Endothelial cell of umbilical vein (primary cell): ENCODE measurements around the gene EGR1. TPM values are rescaled to one million over a fixed set of nuclear protein-coding genes. Genes with fewer than 3 reads are reported as not detected.

Experiments used
- BruUV-seq: library from RNA; stranded (reverse); fragments of 400-500 nt; replicated peaks from 2 replicates; lab custom pipeline; 2021; lab: Mats Ljungman, UMichigan
- CTCF ChIA-PET: fragments of 300-600, 350-600 bp; sonication (Branson Sonifier 250); formaldehyde crosslinking; loops from one replicate; lab custom pipeline; 2021; ENCODE audit warnings: antibody characterized with exemption, inconsistent platforms; lab: Charles Lee
- POLR2A ChIA-PET: fragments of 300-600, 350-600 bp; sonication (Branson Sonifier 250); formaldehyde crosslinking; loops from one replicate; lab custom pipeline; 2021; ENCODE audit warnings: antibody characterized with exemption, inconsistent platforms; lab: Charles Lee
- DNase-seq: peaks from one replicate; pipeline ENCODE4 v3.0.0-alpha.2; 2011; ENCODE audit warnings: low read depth, low spot score
- FAIRE-seq: peaks from 2 replicates; lab custom pipeline; 2011; peaks lifted over from hg19 to GRCh38; lab: Jason Lieb, UNC
- H2AFZ ChIP-seq: 2 replicates; pipeline ENCODE4 v1.6.0; 2012; ENCODE audit warnings: low read depth, low read length, control low read depth, inconsistent platforms
- H3K27ac ChIP-seq: 2 replicates; pipeline ENCODE4 v1.5.1; 2011; ENCODE audit warnings: low read depth, mild to moderate bottlenecking, control low read depth, low read length, moderate library complexity; ENCODE audit not compliant: insufficient read depth
- H3K27me3 ChIP-seq, 2 experiments: 2 replicates each; pipeline versions ENCODE4 v1.6.0 to v1.6.1; 2011; ENCODE audit warnings: low read length in 2 of 2, mixed read lengths in 1 of 2; ENCODE audit not compliant: control insufficient read depth in 2 of 2, insufficient read depth in 2 of 2
- H3K36me3 ChIP-seq, 2 experiments: 2 replicates in 1 of 2; 3 replicates in 1 of 2; pipeline ENCODE4 v1.5.1; 2011; ENCODE audit warnings: low read length in 2 of 2, mild to moderate bottlenecking in 1 of 2, moderate library complexity in 1 of 2; ENCODE audit not compliant: control insufficient read depth in 2 of 2, insufficient read depth in 2 of 2; ENCODE audit errors: extremely low read depth in 1 of 2
- H3K4me1 ChIP-seq: 3 replicates; pipeline ENCODE4 v1.5.1; 2011; ENCODE audit warnings: mild to moderate bottlenecking, low read length; ENCODE audit not compliant: control insufficient read depth, insufficient read depth; ENCODE audit errors: extremely low read depth
- H3K4me2 ChIP-seq: 2 replicates; pipeline ENCODE4 v1.6.1; 2011; ENCODE audit warnings: low read length, control low read depth, mixed read lengths; ENCODE audit not compliant: insufficient read depth
- H3K4me3 ChIP-seq, 3 experiments: fragments of 200-600 bp in 1 of 3; sonication (generic), shearing (Covaris generic) in 1 of 3; replicated peaks in 1 of 3; 2 replicates each; pipeline ENCODE4 v1.5.1; 2011 to 2016; ENCODE audit warnings: control low read depth in 3 of 3, low read length in 3 of 3, mild to moderate bottlenecking in 2 of 3, inconsistent platforms in 1 of 3, low read depth in 1 of 3, moderate library complexity in 1 of 3; ENCODE audit not compliant: insufficient read depth in 1 of 3
- H3K79me2 ChIP-seq: 2 replicates; pipeline ENCODE4 v1.6.0; 2012; ENCODE audit warnings: low read length, inconsistent platforms; ENCODE audit not compliant: control insufficient read depth, insufficient read depth
- H3K9ac ChIP-seq: replicated peaks from 2 replicates; pipeline ENCODE3; 2011; ENCODE audit warnings: low read length, control low read depth; ENCODE audit not compliant: insufficient read depth; ENCODE audit errors: extremely low read depth
- H3K9me1 ChIP-seq: replicated peaks from 3 replicates; pipeline ENCODE4 v1.6.0; 2011; ENCODE audit warnings: mild to moderate bottlenecking, low read length; ENCODE audit not compliant: control insufficient read depth, insufficient read depth; ENCODE audit errors: extremely low read depth
- H3K9me3 ChIP-seq: replicated peaks from 2 replicates; pipeline ENCODE4 v1.5.1; 2012; ENCODE audit warnings: low read length, inconsistent platforms; ENCODE audit not compliant: control insufficient read depth, insufficient read depth
- H4K20me1 ChIP-seq: replicated peaks from 2 replicates; pipeline ENCODE3; 2011; ENCODE audit warnings: mild to moderate bottlenecking, low read length; ENCODE audit not compliant: control insufficient read depth, insufficient read depth; ENCODE audit errors: extremely low read depth
- EZH2 ChIP-seq: IDR thresholded peaks from 2 replicates; pipeline ENCODE4 v1.6.1; 2012; ENCODE audit warnings: borderline replicate concordance, low read depth, mild to moderate bottlenecking, moderate library complexity, low read length, inconsistent platforms; ENCODE audit not compliant: severe bottlenecking
- GATA2 ChIP-seq: IDR thresholded peaks from 2 replicates; pipeline ENCODE4 v1.7.0; 2011; ENCODE audit warnings: low read depth, mild to moderate bottlenecking, moderate library complexity, mixed read lengths, low read length; ENCODE audit not compliant: insufficient read length, insufficient read depth
- MYC ChIP-seq: IDR thresholded peaks from one replicate; pipeline ENCODE4 v1.6.1; 2011; ENCODE audit warnings: mild to moderate bottlenecking, low read depth, low read length
- dilution Hi-C: fragments of 300-500 bp; cut with MboI; formaldehyde crosslinking; loops from one replicate; pipeline ENCODE4 v1.15.0; 2019; ENCODE audit warnings: low sequenced_read_pairs; ENCODE audit not compliant: extremely low pct_ligation_motif_present
- intact Hi-C: fragments of 100-400 bp; cut with micrococcal nuclease; formaldehyde crosslinking; loops from one replicate; pipeline ENCODE4 v1.10.0; 2022
- polyA plus RNA-seq, 4 experiments: library from polyadenylated mRNA; depleted of rRNA in 3 of 4; stranded (reverse) in 3 of 4; unstranded in 1 of 4; fragments of >200 nt; gene quantifications; 2 replicates each; pipeline versions ENCODE4 v1.2.1 to v1.2.3, GENCODE V29; 2011 to 2012; ENCODE audit warnings: missing spikeins in 1 of 4
- total RNA-seq: library from RNA; stranded (reverse); gene quantifications from 2 replicates; pipeline ENCODE4 v1.2.3, GENCODE V29; 2021
- TF ChIP-seq, protein P1 (sequence below), 2 donors: IDR thresholded peaks; 1 replicate in 1 of 2; 2 replicates in 1 of 2; pipeline ENCODE4 v1.5.1; 2011; ENCODE audit warnings: low read length in 2 of 2, mild to moderate bottlenecking in 2 of 2, moderate library complexity in 2 of 2, control low read depth in 1 of 2, inconsistent platforms in 1 of 2, low read depth in 1 of 2; ENCODE audit not compliant: insufficient read depth in 1 of 2; ENCODE audit errors: extremely low read depth in 1 of 2

The EGR1 gene
- total and polyA plus RNA-seq, 2 donors (not counting 3 experiments of a cell fraction or from before 2014, with no cell fraction given) = 5.5 to 6.5 TPM

DNA sequence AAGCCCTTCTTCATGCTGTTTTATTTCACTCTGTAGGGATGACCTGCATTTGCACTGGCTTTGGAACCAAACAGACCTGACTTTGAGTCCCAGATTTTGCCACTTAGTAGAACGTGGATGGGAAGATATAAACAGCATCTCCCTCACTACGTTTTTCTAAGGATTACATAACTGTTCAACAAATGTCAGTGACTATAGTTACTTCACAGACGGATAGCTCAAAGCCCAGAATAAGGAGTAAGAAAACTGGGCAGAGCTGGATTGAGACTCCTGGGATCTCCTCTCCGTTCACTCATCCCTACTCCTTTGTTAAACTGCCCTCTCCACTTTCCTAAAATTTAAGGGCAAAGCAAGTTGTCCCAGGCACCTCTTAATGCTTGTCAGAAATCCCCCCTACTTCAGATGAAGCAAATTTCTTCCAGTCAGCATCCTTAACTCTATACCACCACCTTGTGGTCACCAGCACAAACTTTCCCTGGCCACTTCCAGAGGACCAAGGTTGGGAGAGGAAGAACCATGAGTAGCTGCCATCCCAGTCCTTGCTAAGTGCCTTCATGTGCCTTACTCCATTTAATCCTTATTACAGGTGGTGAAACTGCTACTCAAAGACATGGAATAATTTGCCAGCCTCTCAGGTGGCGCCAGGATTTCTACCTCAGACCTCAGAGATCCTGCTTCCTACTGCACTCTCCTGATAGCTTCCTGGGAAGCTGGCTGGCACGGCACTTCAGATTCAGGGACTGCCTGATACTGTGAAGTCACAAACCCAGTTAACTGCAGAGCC, 38.4 kb downstream of the EGR1 start:
- Histone ChIP-seq H3K27ac (no peak overlapping the region), H3K9ac (no peak overlapping the region), H3K4me3 (no peak overlapping the region), H3K9me1 (no peaks in the 10 kb centered on the region), H3K36me3 (peaks cover 2 to 6% of the 10 kb centered on the region in 2 experiments), H3K79me2 (no peaks in the 10 kb centered on the region), H3K4me1 (no peaks in the 10 kb centered on the region), H2AFZ (no peak overlapping the region), H3K4me2 (no peak overlapping the region), H3K9me3 (no peaks in the 10 kb centered on the region), H3K27me3 (no peaks in the 10 kb centered on the region), H4K20me1 (no peaks in the 10 kb centered on the region)
- peak; percentile 88 for FAIRE-seq
- no TSS peak for BruUV-seq
- ChIA-PET CTCF (interaction anchor here (0.6 to 4.1 kb wide), 31 partner anchors 10 to 759 kb away, joined by 3 to 207 read pairs (median 6); partner anchors contain the start of genes BRD8, EGR1, ETF1 and KIF20A), POLR2A (interaction anchor here (1.6 kb wide), 1 partner anchor 37 kb away, joined by 5 read pairs; no protein-coding TSS in a partner anchor)
- TF ChIP-seq, protein P1, sequence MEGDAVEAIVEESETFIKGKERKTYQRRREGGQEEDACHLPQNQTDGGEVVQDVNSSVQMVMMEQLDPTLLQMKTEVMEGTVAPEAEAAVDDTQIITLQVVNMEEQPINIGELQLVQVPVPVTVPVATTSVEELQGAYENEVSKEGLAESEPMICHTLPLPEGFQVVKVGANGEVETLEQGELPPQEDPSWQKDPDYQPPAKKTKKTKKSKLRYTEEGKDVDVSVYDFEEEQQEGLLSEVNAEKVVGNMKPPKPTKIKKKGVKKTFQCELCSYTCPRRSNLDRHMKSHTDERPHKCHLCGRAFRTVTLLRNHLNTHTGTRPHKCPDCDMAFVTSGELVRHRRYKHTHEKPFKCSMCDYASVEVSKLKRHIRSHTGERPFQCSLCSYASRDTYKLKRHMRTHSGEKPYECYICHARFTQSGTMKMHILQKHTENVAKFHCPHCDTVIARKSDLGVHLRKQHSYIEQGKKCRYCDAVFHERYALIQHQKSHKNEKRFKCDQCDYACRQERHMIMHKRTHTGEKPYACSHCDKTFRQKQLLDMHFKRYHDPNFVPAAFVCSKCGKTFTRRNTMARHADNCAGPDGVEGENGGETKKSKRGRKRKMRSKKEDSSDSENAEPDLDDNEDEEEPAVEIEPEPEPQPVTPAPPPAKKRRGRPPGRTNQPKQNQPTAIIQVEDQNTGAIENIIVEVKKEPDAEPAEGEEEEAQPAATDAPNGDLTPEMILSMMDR (IDR thresholded peaks at IDR 0.05; ENCODE audit: extremely low read depth in 1 of 2, insufficient read depth in 1 of 2, low read depth in 1 of 2, low read length in 2 of 2) = peak; percentile 71 to 83
- TF ChIP-seq MYC (no peak), GATA2 (no peak), EZH2 (no peak)
- peak; percentile 66 for DNase-seq
- intact Hi-C loops (loop anchor here (1.0 to 5.0 kb wide), 4 partner anchors 39 to 323 kb away; partner anchors contain the start of gene KDM3B), dilution Hi-C loops (no loop called here)
